K562 (cell line): ENCODE measurements around the gene SLC2A8. TPM values are rescaled to one million over a fixed set of nuclear protein-coding genes. Genes with fewer than 3 reads are reported as not detected.

Experiments
- ATF2 ChIP-seq: sonication (generic); formaldehyde crosslinking; IDR thresholded peaks from 2 replicates; pipeline ENCODE4 v1.8.1; 2022; ENCODE audit warnings: missing genetic modification reagents
- BRD4 ChIP-seq: fragments of 200-600 bp; sonication (generic); IDR thresholded peaks from 2 replicates; pipeline ENCODE4 v1.6.1; 2017; ENCODE audit warnings: inconsistent platforms
- CLOCK ChIP-seq: fragments of 250-450 bp; sonication (Bioruptor Pico); IDR thresholded peaks from 2 replicates; pipeline ENCODE4 v1.4.0; 2020; ENCODE audit warnings: mild to moderate bottlenecking, moderate library complexity, borderline replicate concordance
- FOS ChIP-seq: IDR thresholded peaks from 3 replicates; pipeline ENCODE4 v1.6.1; 2011; ENCODE audit not compliant: insufficient read length; ENCODE audit errors: extremely low read depth
- KDM1A ChIP-seq, 2 experiments: fragments of 450-650 bp; IDR thresholded peaks; 2 replicates each; pipeline ENCODE4 v1.6.1; 2016; ENCODE audit warnings: mild to moderate bottlenecking in 2 of 2
- NFIC ChIP-seq: fragments of 450-650 bp; IDR thresholded peaks from 2 replicates; pipeline ENCODE4 v1.6.1; 2017; ENCODE audit warnings: mild to moderate bottlenecking, inconsistent platforms
- NR2C1 ChIP-seq, 2 experiments: fragments of 450-650 bp; IDR thresholded peaks; 2 replicates each; pipeline ENCODE4 v1.6.1; 2017; ENCODE audit warnings: mild to moderate bottlenecking in 2 of 2, antibody characterized with exemption in 1 of 2, inconsistent platforms in 1 of 2, missing compliant biosample characterization in 1 of 2, missing genetic modification characterization in 1 of 2
- RAD51 ChIP-seq: fragments of 450-650 bp; IDR thresholded peaks from 2 replicates; pipeline ENCODE4 v1.7.1; 2016; ENCODE audit warnings: low read depth, mild to moderate bottlenecking, borderline replicate concordance
- SIN3B ChIP-seq: fragments of 450-650 bp; IDR thresholded peaks from 2 replicates; pipeline ENCODE4 v1.6.1; 2017; ENCODE audit warnings: low read depth, mild to moderate bottlenecking, moderate library complexity
- TCF3 ChIP-seq: sonication (generic); formaldehyde crosslinking; IDR thresholded peaks from 2 replicates; pipeline ENCODE4 v1.4.0; 2020; ENCODE audit warnings: mild to moderate bottlenecking, missing genetic modification reagents
- THAP12 ChIP-seq: fragments of 250-450 bp; sonication (Bioruptor Pico); IDR thresholded peaks from 2 replicates; pipeline ENCODE4 v1.9.0; 2021; ENCODE audit warnings: mild to moderate bottlenecking, inconsistent platforms
- U2AF1 ChIP-seq: fragments of 200-400 bp; formaldehyde crosslinking; optimal IDR thresholded peaks from 2 replicates; pipeline ENCODE3; 2017; ENCODE audit warnings: mild to moderate bottlenecking, low read depth, low read length, moderate library complexity
- U2AF2 ChIP-seq: fragments of 200-400 bp; formaldehyde crosslinking; optimal IDR thresholded peaks from 2 replicates; pipeline ENCODE3; 2017; ENCODE audit warnings: low read depth, mild to moderate bottlenecking, low read length
- ZBTB43 ChIP-seq: sonication (generic); formaldehyde crosslinking; IDR thresholded peaks from 2 replicates; pipeline ENCODE4 v1.8.0; 2023; ENCODE audit warnings: mild to moderate bottlenecking, missing genetic modification reagents
- ZNF655 ChIP-seq: fragments of 250-450 bp; sonication (Bioruptor Pico); IDR thresholded peaks from 2 replicates; pipeline ENCODE4 v1.5.0; 2021
- ZNF740 ChIP-seq, 3 experiments: fragments of 200-800 bp in 1 of 3; sonication (Bioruptor generic) in 1 of 3; sonication (generic) in 1 of 3; formaldehyde crosslinking in 1 of 3; IDR thresholded peaks; 2 replicates each; pipeline versions ENCODE4 v1.6.1 to v1.8.0; 2016 to 2022; ENCODE audit warnings: mild to moderate bottlenecking in 2 of 3, missing compliant biosample characterization in 2 of 3, missing genetic modification characterization in 2 of 3, missing genetic modification reagents in 1 of 3
- polyA plus RNA-seq, 8 experiments: library from polyadenylated mRNA; depleted of rRNA in 4 of 8; stranded (reverse) in 5 of 8; unstranded in 3 of 8; fragments of >200 nt; fragmentation: Nextera tagmentation in 2 of 8; fragmentation: Illumina TruSeq in 1 of 8; extraction: Ambion mirVana in 2 of 8; extraction: Trizol in 1 of 8; gene quantifications; 2 replicates each; pipeline versions ENCODE4 v1.2.1 to v1.2.3, GENCODE V29; 2011 to 2014; ENCODE audit warnings: inconsistent platforms in 1 of 8, missing spikeins in 1 of 8
- total RNA-seq, 7 experiments: library from RNA; depleted of rRNA in 6 of 7; stranded (reverse); fragments of >200 nt in 6 of 7; fragmentation: Illumina TruSeq in 2 of 7; extraction: Trizol in 2 of 7; gene quantifications; 2 replicates each; pipeline versions ENCODE4 v1.2.1 to v1.2.3, GENCODE V29; 2011 to 2021; ENCODE audit warnings: low replicate concordance in 1 of 7

SLC2A8 gene
- total and polyA plus RNA-seq, 9 of the 15 experiments (the other 6 are each of a cell fraction or from before 2014, with no cell fraction given), result 0.13 to 12.9 (median 5.2) TPM

GRCh38 chr9:127388037-127388855 is 8.7 kb upstream of the SLC2A8 start (continued):
- TF ChIP-seq ZNF655 (CRISPR knock-in tag) (no peak), KDM1A (IDR thresholded peaks at IDR 0.05) (peak; percentile 59 to 77; a peak in 3 of 4 replicates), BRD4 (no peak), RAD51 (no peak), FOS (no peak), NFIC (no peak), U2AF2 (no peak), U2AF1 (no peak), NR2C1 (IDR thresholded peaks at IDR 0.05) (no peak), NR2C1 (tag; IDR thresholded peaks at IDR 0.05) (no peak), SIN3B (no peak), CLOCK (CRISPR knock-in tag) (no peak), TCF3 (CRISPR knock-in tag) (0 out of 2 replicates have a peak, but pooled peaks have one; percentile 19), THAP12 (CRISPR knock-in tag) (no peak), ATF2 (CRISPR knock-in tag) (no peak), ZBTB43 (CRISPR knock-in tag) (no peak), ZNF740 (CRISPR knock-in tag; IDR thresholded peaks at IDR 0.05) (no peak), ZNF740 (tag; IDR thresholded peaks at IDR 0.05) (no peak)
